Common myeloid progenitor, CD34-positive (primary cell): ENCODE measurements around the gene MPV17L2.

Source experiments
- CTCF ChIA-PET: fragments of 350-600 bp; sonication (Branson Sonifier 250); formaldehyde crosslinking; loops from one replicate; lab custom pipeline; 2021; ENCODE audit warnings: antibody characterized with exemption; lab: Charles Lee
- POLR2A ChIA-PET: fragments of 350-600 bp; sonication (Branson Sonifier 250); formaldehyde crosslinking; loops from one replicate; lab custom pipeline; 2021; ENCODE audit warnings: antibody characterized with exemption; lab: Charles Lee
- DNase-seq, 3 donors: peaks; one replicate each; pipeline versions ENCODE4 v3.0.0 to v3.0.0-alpha.2; 2013
- H3K27ac ChIP-seq, 2 experiments: 1 replicate in 1 of 2; 2 replicates in 1 of 2; pipeline ENCODE4 v1.7.0; 2013; ENCODE audit warnings: inconsistent platforms in 2 of 2, low read length in 2 of 2, mild to moderate bottlenecking in 2 of 2, low read depth in 1 of 2, moderate library complexity in 1 of 2; ENCODE audit not compliant: severe bottlenecking in 2 of 2, insufficient read depth in 1 of 2, poor library complexity in 1 of 2
- H3K27me3 ChIP-seq, 5 experiments: replicated peaks in 2 of 5; 1 replicate in 3 of 5; 2 replicates in 2 of 5; pipeline versions ENCODE4 v1.6.1 to v1.7.0; 2013; ENCODE audit warnings: low read length in 4 of 5, mild to moderate bottlenecking in 2 of 5, moderate library complexity in 2 of 5, inconsistent platforms in 1 of 5; ENCODE audit not compliant: insufficient read depth in 5 of 5, control insufficient read depth in 4 of 5
- H3K36me3 ChIP-seq, 4 experiments: 1 replicate in 2 of 4; 2 replicates in 2 of 4; pipeline versions ENCODE4 v1.6.1 to v1.7.0; 2013; ENCODE audit warnings: low read length in 3 of 4, control low read depth in 1 of 4, mild to moderate bottlenecking in 1 of 4; ENCODE audit not compliant: control insufficient read depth in 4 of 4, insufficient read depth in 4 of 4
- H3K4me1 ChIP-seq, 4 experiments: 1 replicate in 3 of 4; 2 replicates in 1 of 4; pipeline versions ENCODE4 v1.6.1 to v1.7.1; 2013; ENCODE audit warnings: low read length in 3 of 4, mild to moderate bottlenecking in 3 of 4, control low read depth in 1 of 4, inconsistent platforms in 1 of 4, moderate library complexity in 1 of 4; ENCODE audit not compliant: control insufficient read depth in 4 of 4, insufficient read depth in 4 of 4; ENCODE audit errors: control extremely low read depth in 1 of 4
- H3K4me3 ChIP-seq, 7 experiments: 1 replicate in 4 of 7; 2 replicates in 3 of 7; pipeline versions ENCODE4 v1.5.1 to v1.7.0; 2013; ENCODE audit warnings: mild to moderate bottlenecking in 7 of 7, low read length in 6 of 7, moderate library complexity in 6 of 7, inconsistent platforms in 2 of 7, low read depth in 2 of 7, control low read depth in 1 of 7; ENCODE audit not compliant: insufficient read depth in 4 of 7, control insufficient read depth in 1 of 7; ENCODE audit errors: extremely low read depth in 1 of 7
- H3K9me3 ChIP-seq, 5 experiments: 1 replicate in 4 of 5; 2 replicates in 1 of 5; pipeline versions ENCODE4 v1.6.1 to v1.7.1; 2013; ENCODE audit warnings: low read length in 4 of 5, mild to moderate bottlenecking in 2 of 5, inconsistent platforms in 1 of 5, low read depth in 1 of 5, moderate library complexity in 1 of 5; ENCODE audit not compliant: control insufficient read depth in 4 of 5, insufficient read depth in 2 of 5; ENCODE audit errors: control extremely low read depth in 1 of 5
- WGBS: methylation state at CpG from one replicate; pipeline ENCODE4 v1.1.5; 2013; ENCODE audit not compliant: insufficient coverage; 5-methylcytosine and 5-hydroxymethylcytosine counted together

MPV17L2 gene

GRCh38 chr19:18218600-18218999 lies 25.6 kb downstream of the MPV17L2 start:
- ChIA-PET POLR2A (no interaction called here), CTCF (interaction anchor here (0.6 to 1.6 kb wide), 4 partner anchors 10 to 460 kb away, joined by 3 to 5 read pairs (median 3); no protein-coding TSS in a partner anchor)
- no peak for DNase-seq
- H3K4me1 ChIP-seq, result no peaks in the 10 kb centered on the region
- H3K27ac ChIP-seq, result no peak overlapping the region
- no peak overlapping the region for H3K4me3 ChIP-seq
- H3K27me3 ChIP-seq, result peaks cover 0 to 27% (median 13%) of the 10 kb centered on the region in 5 experiments
- no peaks in the 10 kb centered on the region for H3K9me3 ChIP-seq
- no peaks in the 10 kb centered on the region for H3K36me3 ChIP-seq
- WGBS, result no CpG with 5 or more reads among the region's 3 CpGs

GRCh38 chr19:18219911-18220631 lies 27.1 kb downstream of the MPV17L2 start:
- Histone ChIP-seq H3K36me3 (no peaks in the 10 kb centered on the region), H3K9me3 (no peaks in the 10 kb centered on the region), H3K27me3 (peaks cover 0 to 42% (median 20%) of the 10 kb centered on the region in 5 experiments), H3K4me3 (no peak overlapping the region), H3K27ac (no peak overlapping the region), H3K4me1 (peaks cover 0 to 12% (median 11%) of the 10 kb centered on the region in 4 experiments)
- ChIA-PET CTCF (interaction anchor here (0.7 to 1.9 kb wide), 11 partner anchors 10 to 604 kb away, joined by 3 to 7 read pairs (median 4); no protein-coding TSS in a partner anchor), POLR2A (interaction anchor here (1.0 kb wide), 1 partner anchor 12 kb away, joined by 4 read pairs; no protein-coding TSS in a partner anchor)
- whole genome bisulfite sequencing, result 74% methylated on average over 27 of the region's 28 CpGs
- no peak for DNase-seq

- 12% methylated on average over 18 of the region's 33 CpGs for WGBS
- no peak for DNase-seq
- Histone ChIP-seq H3K27ac (no peak overlapping the region), H3K27me3 (peaks cover 0 to 49% (median 25%) of the 10 kb centered on the region in 5 experiments), H3K9me3 (no peaks in the 10 kb centered on the region), H3K36me3 (no peaks in the 10 kb centered on the region), H3K4me3 (no peak overlapping the region), H3K4me1 (peaks cover 0 to 14% (median 13%) of the 10 kb centered on the region in 4 experiments)
- ChIA-PET CTCF (interaction anchor here (1.0 to 1.9 kb wide), 5 partner anchors 10 to 34 kb away, joined by 3 to 7 read pairs (median 4); no protein-coding TSS in a partner anchor), POLR2A (interaction anchor here (0.5 to 0.6 kb wide), 2 partner anchors 34 to 108 kb away, joined by 3 read pairs; a partner anchor contains a TSS)
Measured at GRCh38 chr19:18220632-18221275, 27.7 kb downstream of the MPV17L2 start.

GRCh38 chr19:18221815-18222725 lies 29.1 kb downstream of the MPV17L2 start:
- Histone ChIP-seq H3K4me1 (peaks cover 0 to 19% (median 15%) of the 10 kb centered on the region in 4 experiments), H3K27ac (no peak overlapping the region), H3K36me3 (no peaks in the 10 kb centered on the region), H3K9me3 (no peaks in the 10 kb centered on the region), H3K4me3 (no peak overlapping the region), H3K27me3 (peaks cover 0 to 62% (median 30%) of the 10 kb centered on the region in 5 experiments)
- WGBS, result 87% methylated on average over 14 of the region's 25 CpGs
- POLR2A ChIA-PET, result no interaction called here
- peak in 1 of 3 donors; percentile 33 for DNase-seq
- CTCF ChIA-PET, result interaction anchor here (1.2 to 2.7 kb wide), 4 partner anchors 11 to 146 kb away, joined by 3 to 9 read pairs (median 4); no protein-coding TSS in a partner anchor

GRCh38 chr19:18223860-18224524 lies 31.0 kb downstream of the MPV17L2 start:
- Histone ChIP-seq H3K27ac (peak overlapping the region in 1 of 2 experiments; percentile 26), H3K9me3 (no peaks in the 10 kb centered on the region), H3K4me3 (peak overlapping the region in 6 of 7 experiments; percentile 33 to 71 (median 57)), H3K4me1 (peaks cover 0 to 19% (median 15%) of the 10 kb centered on the region in 4 experiments), H3K27me3 (peaks cover 0 to 76% (median 33%) of the 10 kb centered on the region in 5 experiments), H3K36me3 (no peaks in the 10 kb centered on the region)
- POLR2A ChIA-PET, result interaction anchor here (1.2 kb wide), 1 partner anchor 57 kb away, joined by 3 read pairs; the partner anchor contains the start of gene JUND
- CTCF ChIA-PET, result interaction anchor here (0.8 to 2.7 kb wide), 12 partner anchors 9 to 56 kb away, joined by 3 to 9 read pairs (median 4); no protein-coding TSS in a partner anchor
- WGBS, result 15% methylated on average over 31 of the region's 39 CpGs
- DNase-seq, result peak in 2 of 3 donors; percentile 48 to 58
